Thyroid gland (tissue), 4 donors: ENCODE results near the gene ZNF44.

Experiments
- POLR2A ChIP-seq, 2 donors: fragments of 450-650 bp; IDR thresholded peaks; one replicate each; pipeline ENCODE4 v1.6.1; 2017; ENCODE audit warnings: antibody characterized with exemption in 2 of 2, mild to moderate bottlenecking in 2 of 2, moderate library complexity in 1 of 2
- TF ChIP-seq, protein P1 (sequence below), 6 experiments: fragments of 200-600 bp in 3 of 6; fragments of 450-650 bp in 3 of 6; sonication (generic) in 3 of 6; IDR thresholded peaks; one replicate each; pipeline ENCODE4 v1.5.1; 2016 to 2019; ENCODE audit warnings: antibody characterized with exemption in 6 of 6, mild to moderate bottlenecking in 2 of 6, inconsistent platforms in 1 of 6, moderate library complexity in 1 of 6

DNA sequence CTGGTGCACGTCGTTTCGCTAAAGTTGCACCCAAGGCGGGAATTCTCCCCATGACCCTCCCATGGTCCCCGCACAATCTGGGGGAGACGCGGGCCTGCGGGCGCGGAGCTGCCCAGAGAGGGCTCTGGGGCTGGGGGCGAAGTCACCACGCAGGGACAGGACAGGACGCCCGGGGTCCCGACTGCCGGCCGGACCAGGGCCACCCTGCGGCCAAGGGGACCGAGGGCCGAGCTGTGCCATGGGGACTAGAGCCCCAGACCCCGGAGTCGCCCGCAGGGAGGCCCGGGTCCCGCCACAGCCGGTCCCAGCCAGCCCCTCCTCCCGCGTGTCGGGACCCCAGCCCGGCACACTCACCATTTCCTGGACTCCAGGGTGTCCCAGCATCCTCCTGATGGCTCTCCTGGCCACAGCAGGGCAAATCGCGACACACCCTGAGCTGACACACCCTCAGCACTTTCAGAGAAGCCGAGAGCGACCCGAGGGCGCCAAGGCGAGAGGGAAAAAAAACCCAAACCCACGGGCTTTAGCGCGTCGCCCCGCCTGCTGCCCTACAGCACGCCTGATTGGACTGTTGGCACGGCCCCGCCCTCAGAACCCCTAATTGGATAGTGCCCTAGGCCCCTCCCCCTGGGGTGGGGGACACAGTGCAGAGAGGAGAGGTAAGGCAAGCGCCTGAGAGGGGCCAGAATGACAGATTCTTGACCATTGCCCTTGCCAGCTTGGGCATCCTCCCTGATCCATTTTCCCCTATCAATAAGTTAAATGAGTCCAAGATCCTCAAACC, 28.6 kb downstream of the ZNF44 start:
- TF ChIP-seq, protein P1, sequence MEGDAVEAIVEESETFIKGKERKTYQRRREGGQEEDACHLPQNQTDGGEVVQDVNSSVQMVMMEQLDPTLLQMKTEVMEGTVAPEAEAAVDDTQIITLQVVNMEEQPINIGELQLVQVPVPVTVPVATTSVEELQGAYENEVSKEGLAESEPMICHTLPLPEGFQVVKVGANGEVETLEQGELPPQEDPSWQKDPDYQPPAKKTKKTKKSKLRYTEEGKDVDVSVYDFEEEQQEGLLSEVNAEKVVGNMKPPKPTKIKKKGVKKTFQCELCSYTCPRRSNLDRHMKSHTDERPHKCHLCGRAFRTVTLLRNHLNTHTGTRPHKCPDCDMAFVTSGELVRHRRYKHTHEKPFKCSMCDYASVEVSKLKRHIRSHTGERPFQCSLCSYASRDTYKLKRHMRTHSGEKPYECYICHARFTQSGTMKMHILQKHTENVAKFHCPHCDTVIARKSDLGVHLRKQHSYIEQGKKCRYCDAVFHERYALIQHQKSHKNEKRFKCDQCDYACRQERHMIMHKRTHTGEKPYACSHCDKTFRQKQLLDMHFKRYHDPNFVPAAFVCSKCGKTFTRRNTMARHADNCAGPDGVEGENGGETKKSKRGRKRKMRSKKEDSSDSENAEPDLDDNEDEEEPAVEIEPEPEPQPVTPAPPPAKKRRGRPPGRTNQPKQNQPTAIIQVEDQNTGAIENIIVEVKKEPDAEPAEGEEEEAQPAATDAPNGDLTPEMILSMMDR (IDR thresholded peaks at IDR 0.05) = no peak
- no peak for TF ChIP-seq POLR2A (IDR thresholded peaks at IDR 0.05)
